K562 (cell line): ENCODE data around the gene PLEKHG5. TPM values are rescaled to one million over a fixed set of nuclear protein-coding genes. Genes with fewer than 3 reads are reported as not detected.

Experiments
- ATAC-seq: fragments of 200-7000 bp; cut with Tn5 transposase; 3 replicates; pipeline ENCODE4 v1.9.1; 2020; ENCODE audit warnings: moderate library complexity
- BruUV-seq: library from RNA; stranded (reverse); fragments of 400-500 nt; replicated peaks from 2 replicates; lab custom pipeline; 2021; lab: Mats Ljungman, UMichigan
- CTCF ChIA-PET: fragments of 300-600 bp; formaldehyde crosslinking; extraction: SDS; loops from one replicate; lab custom pipeline; 2021; ENCODE audit warnings: low intra/inter-chr PET ratio; lab: Yijun Ruan, JAX
- POLR2A ChIA-PET: fragments of 300-600, 350-650 bp; sonication (Branson Sonifier 250); formaldehyde crosslinking; extraction: SDS; loops from one replicate; lab custom pipeline; 2021; ENCODE audit warnings: antibody characterized with exemption, inconsistent platforms; lab: Yijun Ruan, JAX
- DNase-seq, 4 experiments: peaks; one replicate each; pipeline versions ENCODE4 v3.0.0 to v3.0.0-alpha.2; 2011 to 2018; ENCODE audit warnings: low spot score in 3 of 4, mixed read lengths in 3 of 4; ENCODE audit errors: extremely low read depth in 1 of 4
- FAIRE-seq: peaks from 2 replicates; lab custom pipeline; 2011; peaks lifted over from hg19 to GRCh38; lab: Jason Lieb, UNC
- H2AFZ ChIP-seq: 2 replicates; pipeline ENCODE4 v1.6.0; 2011; ENCODE audit warnings: low read depth, low read length, control low read depth, inconsistent platforms
- H3K27ac ChIP-seq: fragments of 200-600 bp; 3 replicates; pipeline ENCODE4 v1.8.0; 2011; ENCODE audit warnings: low read depth, mild to moderate bottlenecking, control low read depth, inconsistent platforms, low read length, moderate library complexity, mixed read lengths; ENCODE audit errors: extremely low read depth
- H3K27me3 ChIP-seq, 2 experiments: fragments of 300-600 bp in 1 of 2; 2 replicates in 1 of 2; 3 replicates in 1 of 2; pipeline versions ENCODE4 v1.6.0 to v1.8.0; 2011; ENCODE audit warnings: inconsistent platforms in 2 of 2, low read length in 2 of 2, mild to moderate bottlenecking in 1 of 2, mixed read lengths in 1 of 2, moderate library complexity in 1 of 2; ENCODE audit not compliant: control insufficient read depth in 2 of 2, insufficient read depth in 2 of 2
- H3K36me3 ChIP-seq: fragments of 300-600 bp; 3 replicates; pipeline ENCODE4 v1.8.0; 2011; ENCODE audit warnings: mild to moderate bottlenecking, low read length, inconsistent platforms; ENCODE audit not compliant: control insufficient read depth, insufficient read depth
- H3K4me1 ChIP-seq, 2 experiments: fragments of 200-600 bp in 1 of 2; replicated peaks in 1 of 2; 2 replicates in 1 of 2; 3 replicates in 1 of 2; pipeline versions ENCODE4 v1.5.1 to v1.8.0; 2011; ENCODE audit warnings: inconsistent platforms in 2 of 2, low read length in 2 of 2, mild to moderate bottlenecking in 1 of 2, mixed read lengths in 1 of 2, moderate library complexity in 1 of 2; ENCODE audit not compliant: control insufficient read depth in 2 of 2, insufficient read depth in 2 of 2
- H3K4me2 ChIP-seq: 2 replicates; pipeline ENCODE4 v1.6.1; 2011; ENCODE audit warnings: low read length, control low read depth, inconsistent platforms, mixed read lengths; ENCODE audit not compliant: insufficient read depth
- H3K4me3 ChIP-seq: fragments of 200-600 bp; sonication (generic), shearing (Covaris generic); 2 replicates; pipeline ENCODE4 v1.5.1; 2016; ENCODE audit warnings: control low read depth, inconsistent platforms
- H3K79me2 ChIP-seq: fragments of 200-600 bp; 3 replicates; pipeline ENCODE4 v1.8.0; 2011; ENCODE audit warnings: low read length, inconsistent platforms; ENCODE audit not compliant: control insufficient read depth, insufficient read depth
- H3K9ac ChIP-seq, 2 experiments: 2 replicates each; pipeline versions ENCODE4 v1.6.0 to v1.6.1; 2011; ENCODE audit warnings: low read depth in 2 of 2, low read length in 2 of 2, control low read depth in 1 of 2, inconsistent platforms in 1 of 2, mild to moderate bottlenecking in 1 of 2, mixed read lengths in 1 of 2; ENCODE audit not compliant: insufficient read depth in 1 of 2
- H3K9me1 ChIP-seq: one replicate; pipeline ENCODE4 v1.6.0; 2011; ENCODE audit warnings: inconsistent platforms, mild to moderate bottlenecking, low read length, moderate library complexity; ENCODE audit not compliant: control insufficient read depth, insufficient read depth
- H3K9me3 ChIP-seq: replicated peaks from 2 replicates; pipeline ENCODE4 v1.5.1; 2011; ENCODE audit warnings: low read depth, low read length, inconsistent platforms; ENCODE audit not compliant: control insufficient read depth, insufficient read depth
- H4K20me1 ChIP-seq: replicated peaks from 2 replicates; pipeline ENCODE4 v1.6.1; 2011; ENCODE audit warnings: low read length, inconsistent platforms, mixed read lengths; ENCODE audit not compliant: control insufficient read depth, insufficient read depth
- EGR1 ChIP-seq: fragments of 450-650 bp; conservative IDR thresholded peaks from 2 replicates; pipeline ENCODE4 v1.6.1; 2017; ENCODE audit warnings: mild to moderate bottlenecking
- GTF2E2 ChIP-seq: fragments of 200-800 bp; sonication (Bioruptor generic); IDR thresholded peaks from 2 replicates; pipeline ENCODE4 v1.6.1; 2016; ENCODE audit warnings: missing genetic modification characterization, missing compliant biosample characterization
- MAZ ChIP-seq, 2 experiments: fragments of 450-650 bp in 1 of 2; sonication (generic) in 1 of 2; formaldehyde crosslinking; IDR thresholded peaks in 1 of 2; conservative IDR thresholded peaks in 1 of 2; 2 replicates each; pipeline versions ENCODE4 v1.4.0 to v1.5.0; 2020; ENCODE audit warnings: mild to moderate bottlenecking in 1 of 2, missing genetic modification reagents in 1 of 2
- MIER1 ChIP-seq: fragments of 450-650 bp; IDR thresholded peaks from 2 replicates; pipeline ENCODE4 v1.6.1; 2016; ENCODE audit warnings: antibody characterized with exemption, mild to moderate bottlenecking, low read depth
- NFE2 ChIP-seq: IDR thresholded peaks from 2 replicates; pipeline ENCODE4 v1.6.1; 2014; ENCODE audit warnings: antibody characterized with exemption, low read depth
- PCBP1 ChIP-seq: fragments of 200-400 bp; formaldehyde crosslinking; IDR thresholded peaks from 2 replicates; pipeline ENCODE4 v1.6.1; 2018; ENCODE audit warnings: mild to moderate bottlenecking, low read depth, low read length; ENCODE audit not compliant: poor library complexity, severe bottlenecking
- RAD51 ChIP-seq: fragments of 450-650 bp; IDR thresholded peaks from 2 replicates; pipeline ENCODE4 v1.7.1; 2016; ENCODE audit warnings: low read depth, mild to moderate bottlenecking, borderline replicate concordance
- TCF7L2 ChIP-seq: fragments of 150-350 bp; IDR thresholded peaks from 2 replicates; pipeline ENCODE4 v1.6.1; 2016; ENCODE audit warnings: low read depth, mild to moderate bottlenecking, low read length, moderate library complexity
- ZNF197 ChIP-seq: fragments of 200-800 bp; sonication (Bioruptor generic); IDR thresholded peaks from 2 replicates; pipeline ENCODE4 v1.6.1; 2016; ENCODE audit warnings: low read depth, missing genetic modification characterization, missing compliant biosample characterization
- WGBS: fragments of 100-300 bp; shearing (Covaris generic); methylation state at CpG from one replicate; pipeline ENCODE4 v1.1.6; 2016; ENCODE audit warnings: low coverage, mixed read lengths; ENCODE audit not compliant: insufficient coverage; ENCODE audit errors: missing lambda C conversion rate; 5-methylcytosine and 5-hydroxymethylcytosine counted together
- in situ Hi-C: fragments of 300-500 bp; cut with MboI; formaldehyde crosslinking; loops from 4 replicates; pipeline ENCODE4 v1.15.0; 2018; ENCODE audit warnings: inconsistent platforms, mixed read lengths
- intact Hi-C: fragments of 100-400 bp; cut with micrococcal nuclease; formaldehyde crosslinking; loops from 2 replicates; pipeline ENCODE4 v1.14.2; 2022
- polyA plus RNA-seq, 8 experiments: library from polyadenylated mRNA; depleted of rRNA in 4 of 8; stranded (reverse) in 5 of 8; unstranded in 3 of 8; fragments of >200 nt; fragmentation: Nextera tagmentation in 2 of 8; fragmentation: Illumina TruSeq in 1 of 8; extraction: Ambion mirVana in 2 of 8; extraction: Trizol in 1 of 8; gene quantifications; 2 replicates each; pipeline versions ENCODE4 v1.2.1 to v1.2.3, GENCODE V29; 2011 to 2014; ENCODE audit warnings: inconsistent platforms in 1 of 8, missing spikeins in 1 of 8
- total RNA-seq, 7 experiments: library from RNA; depleted of rRNA in 6 of 7; stranded (reverse); fragments of >200 nt in 6 of 7; fragmentation: Illumina TruSeq in 2 of 7; extraction: Trizol in 2 of 7; gene quantifications; 2 replicates each; pipeline versions ENCODE4 v1.2.1 to v1.2.3, GENCODE V29; 2011 to 2021; ENCODE audit warnings: low replicate concordance in 1 of 7
- TF ChIP-seq, protein P1 (sequence below): IDR thresholded peaks from 3 replicates; pipeline ENCODE4 v1.6.1; 2011; ENCODE audit warnings: borderline replicate concordance, mild to moderate bottlenecking; ENCODE audit not compliant: insufficient read length, insufficient read depth
- TF ChIP-seq, protein P2 (sequence below): fragments of 250-450 bp; sonication (Bioruptor Pico); IDR thresholded peaks from 2 replicates; pipeline ENCODE4 v1.5.0; 2021
- TF ChIP-seq, protein P3 (sequence below), 2 experiments: IDR thresholded peaks; 2 replicates each; pipeline ENCODE4 v1.6.1; 2011; ENCODE audit warnings: borderline replicate concordance in 1 of 2, control low read depth in 1 of 2, low read depth in 1 of 2, low read length in 1 of 2, mild to moderate bottlenecking in 1 of 2, mixed read lengths in 1 of 2, moderate library complexity in 1 of 2; ENCODE audit not compliant: insufficient read depth in 1 of 2, insufficient read length in 1 of 2, poor library complexity in 1 of 2, severe bottlenecking in 1 of 2; ENCODE audit errors: extremely low read depth in 1 of 2
- TF ChIP-seq, protein P4 (sequence below), 2 experiments: fragments of 150-350 bp in 1 of 2; IDR thresholded peaks; 2 replicates each; pipeline ENCODE4 v1.6.1; 2012 to 2016; ENCODE audit warnings: low read depth in 2 of 2, low read length in 2 of 2, mild to moderate bottlenecking in 1 of 2, moderate library complexity in 1 of 2

PLEKHG5 gene
- total and polyA plus RNA-seq, 9 of the 15 experiments (the other 6 are each of a cell fraction or from before 2014, with no cell fraction given): 0.04 to 0.29 (median 0.09) TPM; not detected in 3

DNA sequence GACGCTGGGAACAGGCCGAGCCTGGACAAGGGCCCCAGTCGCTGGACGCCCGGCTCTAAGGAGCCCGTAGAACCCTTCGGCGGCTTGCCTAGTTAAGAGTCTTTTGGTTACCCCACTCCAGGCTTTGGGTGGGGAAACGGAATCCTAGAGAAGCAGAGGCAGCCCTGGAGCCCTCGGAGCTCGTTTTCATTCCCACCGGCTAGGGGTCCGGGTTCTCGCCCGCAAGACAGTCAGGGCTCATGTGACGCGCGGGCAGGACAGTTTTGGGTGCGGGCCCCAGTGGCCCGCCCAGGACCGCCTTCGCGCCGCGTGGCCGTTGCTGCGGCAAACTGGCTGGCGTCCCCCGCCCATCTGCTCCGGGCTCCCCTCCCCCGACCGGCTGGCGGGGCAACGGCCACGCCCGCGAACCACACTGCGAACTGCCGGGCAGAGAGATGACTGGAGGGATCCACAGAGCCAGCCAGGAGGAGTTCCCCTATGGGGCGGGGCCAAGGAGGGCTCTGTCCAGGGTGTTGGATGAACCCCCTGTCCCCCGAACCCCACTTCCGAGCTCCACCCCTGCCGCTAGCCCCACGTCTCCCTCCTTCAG is 70.9 kb downstream of the PLEKHG5 start:
- no TSS peak for BruUV-seq
- CTCF ChIA-PET: no interaction called here
- ATAC-seq: peak; percentile 21
- Histone ChIP-seq H3K9me3 (no peaks in the 10 kb centered on the region), H3K27me3 (peaks cover 52 to 89% of the 10 kb centered on the region in 2 experiments; a peak in 4 of 5 replicates), H3K9ac (peak overlapping the region in 1 of 2 experiments; percentile 87; a peak in 2 of 4 replicates), H3K4me1 (peaks cover 15 to 50% of the 10 kb centered on the region in 2 experiments), H3K4me3 (peak overlapping the region; percentile 15; the same call in 1 of the 2 replicates), H3K79me2 (no peaks in the 10 kb centered on the region), H4K20me1 (peaks cover 29% of the 10 kb centered on the region; the same call in 1 of the 2 replicates), H3K4me2 (peak overlapping the region; percentile 55), H3K27ac (no peak overlapping the region), H3K9me1 (no peaks in the 10 kb centered on the region), H2AFZ (peak overlapping the region; percentile 67), H3K36me3 (no peaks in the 10 kb centered on the region)
- 5% methylated on average over 44 of the region's 44 CpGs for WGBS
- no peak for FAIRE-seq
- in situ Hi-C loops (no loop called here), intact Hi-C loops (no loop called here)
- POLR2A ChIA-PET: interaction anchor here (0.7 to 3.5 kb wide), 3 partner anchors 8 to 56 kb away, joined by 3 to 16 read pairs (median 3); partner anchors contain the start of gene ACOT7
- peak; percentile 64 to 94 (median 84) for DNase-seq
- TF ChIP-seq, protein P1, sequence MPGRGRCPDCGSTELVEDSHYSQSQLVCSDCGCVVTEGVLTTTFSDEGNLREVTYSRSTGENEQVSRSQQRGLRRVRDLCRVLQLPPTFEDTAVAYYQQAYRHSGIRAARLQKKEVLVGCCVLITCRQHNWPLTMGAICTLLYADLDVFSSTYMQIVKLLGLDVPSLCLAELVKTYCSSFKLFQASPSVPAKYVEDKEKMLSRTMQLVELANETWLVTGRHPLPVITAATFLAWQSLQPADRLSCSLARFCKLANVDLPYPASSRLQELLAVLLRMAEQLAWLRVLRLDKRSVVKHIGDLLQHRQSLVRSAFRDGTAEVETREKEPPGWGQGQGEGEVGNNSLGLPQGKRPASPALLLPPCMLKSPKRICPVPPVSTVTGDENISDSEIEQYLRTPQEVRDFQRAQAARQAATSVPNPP: no peak
- TF ChIP-seq, protein P2, sequence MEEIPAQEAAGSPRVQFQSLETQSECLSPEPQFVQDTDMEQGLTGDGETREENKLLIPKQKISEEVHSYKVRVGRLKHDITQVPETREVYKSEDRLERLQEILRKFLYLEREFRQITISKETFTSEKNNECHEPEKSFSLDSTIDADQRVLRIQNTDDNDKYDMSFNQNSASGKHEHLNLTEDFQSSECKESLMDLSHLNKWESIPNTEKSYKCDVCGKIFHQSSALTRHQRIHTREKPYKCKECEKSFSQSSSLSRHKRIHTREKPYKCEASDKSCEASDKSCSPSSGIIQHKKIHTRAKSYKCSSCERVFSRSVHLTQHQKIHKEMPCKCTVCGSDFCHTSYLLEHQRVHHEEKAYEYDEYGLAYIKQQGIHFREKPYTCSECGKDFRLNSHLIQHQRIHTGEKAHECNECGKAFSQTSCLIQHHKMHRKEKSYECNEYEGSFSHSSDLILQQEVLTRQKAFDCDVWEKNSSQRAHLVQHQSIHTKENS (CRISPR knock-in tag): no peak
- TF ChIP-seq GTF2E2 (tag) (no peak), EGR1 (0 out of 2 replicates have a peak, but pooled peaks have one; percentile 6), MIER1 (peak; percentile 48; the same call in 1 of the 2 replicates), NFE2 (no peak), ZNF197 (CRISPR knock-in tag) (no peak), RAD51 (no peak), MAZ (CRISPR knock-in tag; conservative IDR thresholded peaks at IDR 0.05 in 1 of 2, IDR thresholded peaks at IDR 0.05 in 1 of 2) (peak in 1 of 2 experiments; percentile 65; a peak in 2 of 4 replicates), TCF7L2 (no peak), PCBP1 (peak; percentile 43)
- TF ChIP-seq, protein P3, sequence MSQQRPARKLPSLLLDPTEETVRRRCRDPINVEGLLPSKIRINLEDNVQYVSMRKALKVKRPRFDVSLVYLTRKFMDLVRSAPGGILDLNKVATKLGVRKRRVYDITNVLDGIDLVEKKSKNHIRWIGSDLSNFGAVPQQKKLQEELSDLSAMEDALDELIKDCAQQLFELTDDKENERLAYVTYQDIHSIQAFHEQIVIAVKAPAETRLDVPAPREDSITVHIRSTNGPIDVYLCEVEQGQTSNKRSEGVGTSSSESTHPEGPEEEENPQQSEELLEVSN (IDR thresholded peaks at IDR 0.05; ENCODE audit: borderline replicate concordance in 1 of 2, extremely low read depth in 1 of 2, insufficient read depth in 1 of 2, insufficient read length in 1 of 2, low read depth in 1 of 2, low read length in 1 of 2, poor library complexity in 1 of 2, severe bottlenecking in 1 of 2): peak in 1 of 2 experiments; percentile 86
- TF ChIP-seq, protein P4, sequence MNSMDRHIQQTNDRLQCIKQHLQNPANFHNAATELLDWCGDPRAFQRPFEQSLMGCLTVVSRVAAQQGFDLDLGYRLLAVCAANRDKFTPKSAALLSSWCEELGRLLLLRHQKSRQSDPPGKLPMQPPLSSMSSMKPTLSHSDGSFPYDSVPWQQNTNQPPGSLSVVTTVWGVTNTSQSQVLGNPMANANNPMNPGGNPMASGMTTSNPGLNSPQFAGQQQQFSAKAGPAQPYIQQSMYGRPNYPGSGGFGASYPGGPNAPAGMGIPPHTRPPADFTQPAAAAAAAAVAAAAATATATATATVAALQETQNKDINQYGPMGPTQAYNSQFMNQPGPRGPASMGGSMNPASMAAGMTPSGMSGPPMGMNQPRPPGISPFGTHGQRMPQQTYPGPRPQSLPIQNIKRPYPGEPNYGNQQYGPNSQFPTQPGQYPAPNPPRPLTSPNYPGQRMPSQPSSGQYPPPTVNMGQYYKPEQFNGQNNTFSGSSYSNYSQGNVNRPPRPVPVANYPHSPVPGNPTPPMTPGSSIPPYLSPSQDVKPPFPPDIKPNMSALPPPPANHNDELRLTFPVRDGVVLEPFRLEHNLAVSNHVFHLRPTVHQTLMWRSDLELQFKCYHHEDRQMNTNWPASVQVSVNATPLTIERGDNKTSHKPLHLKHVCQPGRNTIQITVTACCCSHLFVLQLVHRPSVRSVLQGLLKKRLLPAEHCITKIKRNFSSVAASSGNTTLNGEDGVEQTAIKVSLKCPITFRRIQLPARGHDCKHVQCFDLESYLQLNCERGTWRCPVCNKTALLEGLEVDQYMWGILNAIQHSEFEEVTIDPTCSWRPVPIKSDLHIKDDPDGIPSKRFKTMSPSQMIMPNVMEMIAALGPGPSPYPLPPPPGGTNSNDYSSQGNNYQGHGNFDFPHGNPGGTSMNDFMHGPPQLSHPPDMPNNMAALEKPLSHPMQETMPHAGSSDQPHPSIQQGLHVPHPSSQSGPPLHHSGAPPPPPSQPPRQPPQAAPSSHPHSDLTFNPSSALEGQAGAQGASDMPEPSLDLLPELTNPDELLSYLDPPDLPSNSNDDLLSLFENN (IDR thresholded peaks at IDR 0.05; ENCODE audit: low read depth in 2 of 2, low read length in 2 of 2): no peak
